K562 (cell line): ENCODE results near the gene DLGAP1. TPM values are rescaled to one million over a fixed set of nuclear protein-coding genes. Genes with fewer than 3 reads are reported as not detected.

Experiments used
- ESRRB ChIP-seq: fragments of 250-450 bp; sonication (Bioruptor Pico); IDR thresholded peaks from 2 replicates; pipeline ENCODE4 v1.5.0; 2020; ENCODE audit warnings: mild to moderate bottlenecking, moderate library complexity, borderline replicate concordance
- MEIS2 ChIP-seq: fragments of 450-650 bp; IDR thresholded peaks from 2 replicates; pipeline ENCODE4 v1.6.1; 2014; ENCODE audit warnings: mild to moderate bottlenecking; ENCODE audit not compliant: partially characterized antibody
- NR1H2 ChIP-seq: sonication (generic); formaldehyde crosslinking; IDR thresholded peaks from 2 replicates; pipeline ENCODE4 v1.4.0; 2020; ENCODE audit warnings: mild to moderate bottlenecking, missing genetic modification reagents
- PATZ1 ChIP-seq: fragments of 250-450 bp; sonication (Bioruptor Pico); IDR thresholded peaks from 2 replicates; pipeline ENCODE4 v1.5.0; 2020; ENCODE audit warnings: mild to moderate bottlenecking, borderline replicate concordance
- PURB ChIP-seq: sonication (generic); formaldehyde crosslinking; IDR thresholded peaks from 2 replicates; pipeline ENCODE4 v1.9.0; 2021; ENCODE audit warnings: low read depth, mild to moderate bottlenecking, missing genetic modification reagents
- SIN3B ChIP-seq: fragments of 450-650 bp; IDR thresholded peaks from 2 replicates; pipeline ENCODE4 v1.6.1; 2017; ENCODE audit warnings: low read depth, mild to moderate bottlenecking, moderate library complexity
- TEAD1 ChIP-seq, 2 experiments: fragments of 450-650 bp in 1 of 2; sonication (generic) in 1 of 2; formaldehyde crosslinking; IDR thresholded peaks; 2 replicates each; pipeline versions ENCODE4 v1.4.0 to v1.8.0; 2020 to 2022; ENCODE audit warnings: mild to moderate bottlenecking in 2 of 2, missing genetic modification reagents in 1 of 2
- TEAD4 ChIP-seq, 2 experiments: sonication (generic) in 1 of 2; formaldehyde crosslinking in 1 of 2; IDR thresholded peaks; 2 replicates each; pipeline versions ENCODE4 v1.6.1 to v1.8.0; 2012 to 2022; ENCODE audit warnings: borderline replicate concordance in 1 of 2, inconsistent platforms in 1 of 2, low read length in 1 of 2, mild to moderate bottlenecking in 1 of 2, missing genetic modification reagents in 1 of 2
- ZEB2 ChIP-seq: fragments of 450-650 bp; IDR thresholded peaks from 2 replicates; pipeline ENCODE4 v1.6.1; 2016
- ZKSCAN1 ChIP-seq: fragments of 150-350 bp; IDR thresholded peaks from 2 replicates; pipeline ENCODE4 v1.6.1; 2016; ENCODE audit warnings: low read depth, low read length
- ZNF224 ChIP-seq: sonication (generic); formaldehyde crosslinking; IDR thresholded peaks from 2 replicates; pipeline ENCODE4 v1.8.0; 2022; ENCODE audit warnings: mild to moderate bottlenecking, missing genetic modification reagents
- ZNF3 ChIP-seq: fragments of 250-450 bp; sonication (Bioruptor Pico); IDR thresholded peaks from 2 replicates; pipeline ENCODE4 v1.5.0; 2021; ENCODE audit warnings: mild to moderate bottlenecking, moderate library complexity
- ZNF717 ChIP-seq: fragments of 250-450 bp; sonication (Bioruptor Pico); IDR thresholded peaks from 2 replicates; pipeline ENCODE4 v1.5.0; 2021
- polyA plus RNA-seq, 8 experiments: library from polyadenylated mRNA; depleted of rRNA in 4 of 8; stranded (reverse) in 5 of 8; unstranded in 3 of 8; fragments of >200 nt; fragmentation: Nextera tagmentation in 2 of 8; fragmentation: Illumina TruSeq in 1 of 8; extraction: Ambion mirVana in 2 of 8; extraction: Trizol in 1 of 8; gene quantifications; 2 replicates each; pipeline versions ENCODE4 v1.2.1 to v1.2.3, GENCODE V29; 2011 to 2014; ENCODE audit warnings: inconsistent platforms in 1 of 8, missing spikeins in 1 of 8
- total RNA-seq, 7 experiments: library from RNA; depleted of rRNA in 6 of 7; stranded (reverse); fragments of >200 nt in 6 of 7; fragmentation: Illumina TruSeq in 2 of 7; extraction: Trizol in 2 of 7; gene quantifications; 2 replicates each; pipeline versions ENCODE4 v1.2.1 to v1.2.3, GENCODE V29; 2011 to 2021; ENCODE audit warnings: low replicate concordance in 1 of 7
- TF ChIP-seq, protein P1 (sequence below), 2 experiments: fragments of 450-650 bp; conservative IDR thresholded peaks; 2 replicates each; pipeline ENCODE4 v1.6.1; 2017; ENCODE audit warnings: mild to moderate bottlenecking in 2 of 2, moderate library complexity in 2 of 2
- TF ChIP-seq, protein P2 (sequence below): IDR thresholded peaks from 2 replicates; pipeline ENCODE4 v1.6.1; 2014; ENCODE audit warnings: antibody characterized with exemption

The DLGAP1 gene
- total and polyA plus RNA-seq, 9 of the 15 experiments (the other 6 are each of a cell fraction or from before 2014, with no cell fraction given), result 0.04 to 0.22 (median 0.08) TPM

- TF ChIP-seq NR1H2 (CRISPR knock-in tag) (no peak), TEAD1 (CRISPR knock-in tag; IDR thresholded peaks at IDR 0.05) (peak; percentile 85 to 97), ZEB2 (no peak), ESRRB (CRISPR knock-in tag) (no peak), PURB (no peak), SIN3B (no peak), ZNF3 (CRISPR knock-in tag) (no peak), ZKSCAN1 (peak; percentile 50; the same call in 1 of the 2 replicates), MEIS2 (no peak), ZNF717 (CRISPR knock-in tag) (peak; percentile 70), TEAD4 (IDR thresholded peaks at IDR 0.05; ENCODE audit: low read length) (peak; percentile 82), TEAD4 (CRISPR knock-in tag; IDR thresholded peaks at IDR 0.05; ENCODE audit: borderline replicate concordance) (peak; percentile 9; the same call in 1 of the 2 replicates), PATZ1 (peak; percentile 83), ZNF224 (no peak)
- TF ChIP-seq, protein P1, sequence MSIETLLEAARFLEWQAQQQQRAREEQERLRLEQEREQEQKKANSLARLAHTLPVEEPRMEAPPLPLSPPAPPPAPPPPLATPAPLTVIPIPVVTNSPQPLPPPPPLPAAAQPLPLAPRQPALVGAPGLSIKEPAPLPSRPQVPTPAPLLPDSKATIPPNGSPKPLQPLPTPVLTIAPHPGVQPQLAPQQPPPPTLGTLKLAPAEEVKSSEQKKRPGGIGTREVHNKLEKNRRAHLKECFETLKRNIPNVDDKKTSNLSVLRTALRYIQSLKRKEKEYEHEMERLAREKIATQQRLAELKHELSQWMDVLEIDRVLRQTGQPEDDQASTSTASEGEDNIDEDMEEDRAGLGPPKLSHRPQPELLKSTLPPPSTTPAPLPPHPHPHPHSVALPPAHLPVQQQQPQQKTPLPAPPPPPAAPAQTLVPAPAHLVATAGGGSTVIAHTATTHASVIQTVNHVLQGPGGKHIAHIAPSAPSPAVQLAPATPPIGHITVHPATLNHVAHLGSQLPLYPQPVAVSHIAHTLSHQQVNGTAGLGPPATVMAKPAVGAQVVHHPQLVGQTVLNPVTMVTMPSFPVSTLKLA (conservative IDR thresholded peaks at IDR 0.05), result no peak
- TF ChIP-seq, protein P2, sequence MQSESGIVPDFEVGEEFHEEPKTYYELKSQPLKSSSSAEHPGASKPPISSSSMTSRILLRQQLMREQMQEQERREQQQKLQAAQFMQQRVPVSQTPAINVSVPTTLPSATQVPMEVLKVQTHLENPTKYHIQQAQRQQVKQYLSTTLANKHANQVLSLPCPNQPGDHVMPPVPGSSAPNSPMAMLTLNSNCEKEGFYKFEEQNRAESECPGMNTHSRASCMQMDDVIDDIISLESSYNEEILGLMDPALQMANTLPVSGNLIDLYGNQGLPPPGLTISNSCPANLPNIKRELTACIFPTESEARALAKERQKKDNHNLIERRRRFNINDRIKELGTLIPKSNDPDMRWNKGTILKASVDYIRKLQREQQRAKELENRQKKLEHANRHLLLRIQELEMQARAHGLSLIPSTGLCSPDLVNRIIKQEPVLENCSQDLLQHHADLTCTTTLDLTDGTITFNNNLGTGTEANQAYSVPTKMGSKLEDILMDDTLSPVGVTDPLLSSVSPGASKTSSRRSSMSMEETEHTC, result no peak
These were observed 831.1 kb downstream of the DLGAP1 start (continued) for GRCh38 chr18:3623769-3624545.
